Mucosa of gallbladder (tissue), 1 donor: ENCODE measurements around the gene PRAMEF9. TPM values are rescaled to one million over a fixed set of nuclear protein-coding genes. Genes with fewer than 3 reads are reported as not detected.
"Not testable (repeated sequence)": the region's sequence is repeated elsewhere in the genome, so short reads cannot be mapped to it uniquely, and the experiment has no call there.

Experiments
- DNase-seq: peaks from one replicate; pipeline ENCODE4 v3.0.0-alpha.2; 2020; ENCODE audit warnings: low spot score
- total RNA-seq: library from RNA; stranded (reverse); gene quantifications from one replicate; pipeline ENCODE4 v1.2.1, GENCODE V29; 2021
- donor health status: DM: no; HTN: no; CAD: no.

The PRAMEF9 gene
- not detected for total RNA-seq

DNA sequence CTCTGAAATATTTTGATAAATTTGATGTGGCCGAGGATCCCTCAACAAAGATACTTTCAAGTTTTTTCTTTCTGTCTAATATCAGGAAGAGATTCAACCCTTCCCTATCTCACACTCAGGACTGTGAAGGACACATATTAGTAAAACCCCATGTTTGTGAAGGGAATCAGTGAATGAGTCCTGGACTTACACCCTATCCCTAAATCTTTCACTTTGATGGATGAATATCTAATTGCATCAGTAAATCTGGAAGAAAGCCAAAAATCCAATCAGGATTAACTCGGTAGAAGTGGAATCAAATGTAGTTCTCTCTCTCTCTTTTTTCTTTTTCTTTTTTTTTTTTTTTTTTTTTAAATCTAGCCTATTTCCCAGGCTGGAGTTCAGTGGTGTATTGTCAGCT is at the start of gene PRAMEF9:
TSS of gene PRAMEF9 (plus strand) at position 301 of the 400 bp plus-strand sequence. CDS start 3,433 bp downstream, outside the sequence.
- DNase-seq = not testable (repeated sequence)

DNA sequence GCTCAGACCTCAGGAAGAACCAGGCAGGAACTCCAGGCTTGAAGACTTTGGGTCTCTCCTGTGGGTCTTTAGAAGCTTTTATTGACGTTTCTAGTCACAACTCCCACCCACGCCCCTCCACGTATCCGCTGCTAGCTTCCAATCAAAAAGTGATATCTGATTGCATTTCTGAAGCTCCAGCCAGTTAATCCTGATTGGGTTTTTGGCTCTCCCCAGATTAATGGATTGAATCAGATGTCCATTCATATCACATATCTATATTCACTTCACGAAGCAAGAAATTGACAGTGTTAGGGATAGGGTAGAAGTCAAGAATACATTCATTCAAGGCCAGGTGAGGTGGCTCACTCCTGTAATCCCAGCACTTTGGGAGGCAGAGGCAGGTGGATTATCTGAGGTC is 15.7 kb upstream of the PRAMEF9 start, which contains the start of gene PRAMEF26:
TSS of gene PRAMEF26 (minus strand) at position 101 of the 400 bp plus-strand sequence. CDS start 2,914 bp downstream, outside the sequence.
- not testable (repeated sequence) for DNase-seq

- DNase-seq = not testable (repeated sequence)
These were observed 6.1 kb upstream of the PRAMEF9 start, which contains the start of gene HNRNPCL4 for GRCh38 chr1:13165531-13165930. TSS of gene HNRNPCL4 (minus strand) at chr1:13165631. CDS start at chr1:13165467, 164 bp downstream.

DNA sequence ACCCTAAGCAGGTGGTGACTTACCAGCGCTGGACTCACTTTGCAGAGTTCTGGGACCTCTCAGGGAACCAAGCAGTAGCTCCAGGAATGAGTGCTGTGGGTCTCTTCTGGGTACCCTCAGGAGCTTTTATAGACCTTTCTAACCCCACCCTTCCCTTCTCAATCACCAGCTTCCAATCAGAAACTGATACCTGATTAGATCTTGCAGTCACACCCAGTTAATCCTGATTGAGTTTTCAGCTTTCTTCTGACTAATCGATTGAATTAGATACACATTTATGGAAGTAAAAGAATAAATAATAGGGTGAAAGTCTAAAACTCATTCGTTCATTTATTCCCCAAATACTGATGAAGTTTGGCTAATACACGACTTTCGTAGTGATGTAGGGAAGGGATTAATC is 29.7 kb downstream of the PRAMEF9 start, which contains the start of gene PRAMEF13:
TSS of gene PRAMEF13 (minus strand) at position 101 of the 400 bp plus-strand sequence. CDS start 1,820 bp downstream, outside the sequence.
- DNase-seq = not testable (repeated sequence)

DNA sequence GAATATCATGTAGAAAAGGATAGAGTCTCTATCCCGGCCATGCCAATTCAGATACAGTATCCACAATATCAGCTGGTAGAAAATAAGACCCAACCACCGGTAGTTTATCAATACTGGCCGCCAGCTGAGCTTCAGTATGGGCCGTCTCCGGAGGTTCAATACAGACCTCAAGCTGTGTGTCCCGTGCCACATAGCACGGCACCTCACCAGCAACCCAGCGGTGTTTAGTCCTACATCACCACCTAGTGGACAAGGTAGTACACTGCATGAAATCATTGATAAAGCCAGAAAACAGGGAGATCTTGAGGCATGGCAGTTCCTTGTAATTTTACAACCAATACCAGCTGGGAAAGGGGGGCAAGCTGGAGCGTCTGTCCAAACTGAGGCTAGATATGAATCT is 37.1 kb downstream of the PRAMEF9 start:
- DNase-seq = not testable (repeated sequence)

GRCh38 chr1:13216619-13217018 is 45.0 kb downstream of the PRAMEF9 start:
- not testable (repeated sequence) for DNase-seq

- DNase-seq = not testable (repeated sequence)
These were observed 47.6 kb downstream of the PRAMEF9 start for GRCh38 chr1:13219203-13219602.

GRCh38 chr1:13222788-13223187 is 51.1 kb downstream of the PRAMEF9 start:
- DNase-seq = not testable (repeated sequence)

- DNase-seq = peak; percentile 9
These were observed 52.9 kb downstream of the PRAMEF9 start for GRCh38 chr1:13224480-13225060.

- not testable (repeated sequence) for DNase-seq
These were observed 54.1 kb downstream of the PRAMEF9 start, which contains the start of gene PRAMEF18 for GRCh38 chr1:13225675-13226204. TSS of gene PRAMEF18 (minus strand) at chr1:13226154. CDS start at chr1:13226106, 48 bp downstream.

GRCh38 chr1:13227271-13228055 is 55.8 kb downstream of the PRAMEF9 start:
- DNase-seq = peak; percentile 9

DNA sequence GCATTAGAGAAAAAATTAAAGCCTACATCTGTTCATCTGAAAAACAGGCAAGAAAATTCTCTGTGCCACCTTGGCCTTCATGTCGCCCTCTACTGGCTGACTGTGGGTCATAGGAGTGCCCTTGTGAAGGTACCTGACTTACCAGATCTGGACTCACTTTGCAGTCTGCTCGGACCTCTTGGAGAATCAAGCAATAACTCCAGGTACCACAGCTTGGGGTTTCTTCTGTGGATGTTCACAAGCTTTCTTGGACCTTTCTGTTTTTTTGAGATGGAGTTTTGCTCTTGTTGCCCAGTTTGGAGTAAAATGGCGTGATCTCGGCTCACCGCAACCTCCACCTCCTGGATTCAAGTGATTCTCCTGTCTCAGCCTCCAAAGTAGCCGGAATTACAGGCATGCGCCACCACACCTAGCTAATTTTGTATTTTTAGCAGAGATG is 56.7 kb downstream of the PRAMEF9 start:
- peak; percentile 45 for DNase-seq

Other genes starting within 250 kb of the PRAMEF9 start
- not detected for gene PRAMEF6, start 224.3 kb upstream of the PRAMEF9 start, total RNA-seq
- gene PRAMEF27, start 115.3 kb upstream of the PRAMEF9 start, total RNA-seq = not detected
- gene HNRNPCL3, start 111.1 kb upstream of the PRAMEF9 start, total RNA-seq = not detected
- not detected for gene PRAMEF25, start 101.1 kb upstream of the PRAMEF9 start, total RNA-seq
- gene HNRNPCL2, start 55.0 kb upstream of the PRAMEF9 start, total RNA-seq = not detected
- gene PRAMEF26, start 15.8 kb upstream of the PRAMEF9 start, total RNA-seq = not detected
- gene HNRNPCL4, start 6.2 kb upstream of the PRAMEF9 start, total RNA-seq = not detected
- not detected for gene PRAMEF13, start 29.6 kb downstream of the PRAMEF9 start, total RNA-seq
- not detected for gene PRAMEF18, start 54.3 kb downstream of the PRAMEF9 start, total RNA-seq
- gene PRAMEF5, start 82.3 kb downstream of the PRAMEF9 start, total RNA-seq = not detected
- not detected for gene PRAMEF8, start 113.3 kb downstream of the PRAMEF9 start, total RNA-seq
- gene PRAMEF33, start 131.7 kb downstream of the PRAMEF9 start, total RNA-seq = not detected
- gene PRAMEF15, start 143.7 kb downstream of the PRAMEF9 start, total RNA-seq = not detected
- gene PRAMEF14, start 175.3 kb downstream of the PRAMEF9 start, total RNA-seq = not detected
- gene PRAMEF19, start 200.1 kb downstream of the PRAMEF9 start, total RNA-seq = not detected
- not detected for gene PRAMEF17, start 217.8 kb downstream of the PRAMEF9 start, total RNA-seq
- gene PRAMEF20, start 238.6 kb downstream of the PRAMEF9 start, total RNA-seq = not detected